Testis (tissue), 3 donors: ENCODE data around the gene HAGH. TPM values are rescaled to one million over a fixed set of nuclear protein-coding genes. Genes with fewer than 3 reads are reported as not detected.

Experiments
- DNase-seq: peaks from one replicate; pipeline ENCODE4 v3.0.0-alpha.2; 2019
- H3K27ac ChIP-seq, 2 donors: fragments of 200-600 bp; sonication (generic); one replicate each; pipeline ENCODE4 v1.5.1; 2019
- H3K27me3 ChIP-seq: fragments of 200-600 bp; sonication (generic); one replicate; pipeline ENCODE4 v1.5.1; 2019
- H3K36me3 ChIP-seq: fragments of 200-600 bp; sonication (generic); one replicate; pipeline ENCODE4 v1.5.1; 2017; ENCODE audit warnings: low read depth; ENCODE audit errors: missing control alignments
- H3K4me1 ChIP-seq: fragments of 200-600 bp; sonication (generic); one replicate; pipeline ENCODE4 v1.5.1; 2019
- H3K4me3 ChIP-seq, 2 donors: fragments of 200-600 bp; sonication (generic); one replicate each; pipeline ENCODE4 v1.5.1; 2017 to 2019
- H3K9me3 ChIP-seq: fragments of 200-600 bp; sonication (generic); one replicate; pipeline ENCODE4 v1.5.1; 2017
- CTCF ChIP-seq, 3 experiments: fragments of 450-650 bp in 2 of 3; fragments of 200-600 bp in 1 of 3; sonication (generic) in 1 of 3; IDR thresholded peaks; one replicate each; pipeline ENCODE4 v1.5.1; 2016 to 2019; ENCODE audit warnings: antibody characterized with exemption in 3 of 3, mild to moderate bottlenecking in 2 of 3, moderate library complexity in 1 of 3
- POLR2A ChIP-seq: fragments of 450-650 bp; IDR thresholded peaks from one replicate; pipeline ENCODE4 v1.6.1; 2017; ENCODE audit warnings: antibody characterized with exemption, mild to moderate bottlenecking, moderate library complexity
- WGBS, 2 donors: methylation state at CpG; one replicate each; pipeline ENCODE4 v1.1.5; 2018; 5-methylcytosine and 5-hydroxymethylcytosine counted together
- intact Hi-C: fragments of 100-400 bp; cut with DNase I; formaldehyde crosslinking; loops from one replicate; pipeline ENCODE4 v1.15.1; 2023; ENCODE audit warnings: low total_unique reads
- polyA plus RNA-seq: library from polyadenylated mRNA; stranded (reverse); fragments of 350-450 nt; fragmentation: Illumina TruSeq; extraction: RNeasy Lipid Tissue Mini Kit (QIAGEN cat#74804); gene quantifications from one replicate; pipeline ENCODE4 v1.2.3, GENCODE V29; 2014; ENCODE audit warnings: low read depth, low replicate concordance; ENCODE audit not compliant: insufficient read depth
- total RNA-seq, 2 donors: library from RNA; depleted of rRNA; stranded (reverse); fragments of >200 nt; gene quantifications; one replicate each; pipeline ENCODE4 v1.2.3, GENCODE V29; 2016

HAGH gene
- total and polyA plus RNA-seq, 3 donors from 2014 or later = 163 to 266 (median 176) TPM

- H3K4me3 ChIP-seq = no peak overlapping the region
- no peaks in the 10 kb centered on the region for H3K36me3 ChIP-seq
- intact Hi-C loops = no loop called here
- no peak overlapping the region for H3K27ac ChIP-seq
- WGBS, 2 donors = 92 to 94% methylated on average over 16 to 30 of the region's 30 CpGs
- H3K27me3 ChIP-seq = no peaks in the 10 kb centered on the region
- H3K9me3 ChIP-seq = no peaks in the 10 kb centered on the region
- TF ChIP-seq POLR2A = no peak
- TF ChIP-seq CTCF (IDR thresholded peaks at IDR 0.05) = no peak
- peaks cover 21% of the 10 kb centered on the region for H3K4me1 ChIP-seq
- DNase-seq = no peak
Observed at GRCh38 chr16:1775006-1775845, 51.4 kb downstream of the HAGH start.

GRCh38 chr16:1774448-1774780, 52.2 kb downstream of the HAGH start:
- peaks cover 27% of the 10 kb centered on the region for H3K4me1 ChIP-seq
- intact Hi-C loops = no loop called here

GRCh38 chr16:1773703-1774447, 52.8 kb downstream of the HAGH start:
- Histone ChIP-seq H3K4me1 (peaks cover 27% of the 10 kb centered on the region), H3K27me3 (no peaks in the 10 kb centered on the region), H3K9me3 (no peaks in the 10 kb centered on the region), H3K36me3 (no peaks in the 10 kb centered on the region), H3K4me3 (peak overlapping the region; percentile 86), H3K27ac (peak overlapping the region; percentile 73 to 87)
- intact Hi-C loops = no loop called here
- no peak for DNase-seq
- WGBS, 2 donors = 13 to 15% methylated on average over 6 to 37 of the region's 45 CpGs
- TF ChIP-seq CTCF (IDR thresholded peaks at IDR 0.05) = no peak
- TF ChIP-seq POLR2A = no peak

More at GRCh38 chr16:1774448-1774780, 52.2 kb downstream of the HAGH start:
- Histone ChIP-seq H3K9me3 (no peaks in the 10 kb centered on the region), H3K36me3 (no peaks in the 10 kb centered on the region), H3K27me3 (no peaks in the 10 kb centered on the region), H3K27ac (peak overlapping the region in 1 of 2 donors; percentile 87), H3K4me3 (no peak overlapping the region)
- TF ChIP-seq CTCF (IDR thresholded peaks at IDR 0.05) = no peak
- TF ChIP-seq POLR2A = no peak
- no peak for DNase-seq
- WGBS, 2 donors = 75 to 82% methylated on average over 7 of the region's 7 CpGs

GRCh38 chr16:1772908-1773702, 53.5 kb downstream of the HAGH start, which contains the start of gene MRPS34:
TSS of gene MRPS34 (minus strand) at chr16:1773134. CDS start at chr16:1773119, 15 bp downstream.
- TF ChIP-seq POLR2A = no peak
- TF ChIP-seq CTCF (IDR thresholded peaks at IDR 0.05) = peak; percentile 54 to 76 (median 74)
- Histone ChIP-seq H3K4me1 (peaks cover 27% of the 10 kb centered on the region), H3K9me3 (no peaks in the 10 kb centered on the region), H3K4me3 (peak within 1 kb of the TSS; percentile 86), H3K27ac (peak within 1 kb of the TSS; percentile 73 to 87), H3K27me3 (no peaks in the 10 kb centered on the region), H3K36me3 (no peaks in the 10 kb centered on the region)
- peak; percentile 85 for DNase-seq
- WGBS, 2 donors = 0% methylated on average over 56 of the region's 108 CpGs; no CpG with 5 or more reads in 1 of the 2 donors
- intact Hi-C loops = no loop called here
